Keratinocyte (primary cell): ENCODE data around the gene SEC61A2. TPM values are rescaled to one million over a fixed set of nuclear protein-coding genes. Genes with fewer than 3 reads are reported as not detected.

ENCODE experiments used
- DNase-seq: peaks from one replicate; pipeline ENCODE4 v3.0.0-alpha.2; 2011; ENCODE audit warnings: low read depth, missing footprints, low spot score
- FAIRE-seq: peaks from 2 replicates; lab custom pipeline; 2011; peaks lifted over from hg19 to GRCh38; lab: Jason Lieb, UNC
- H2AFZ ChIP-seq: 2 replicates; pipeline ENCODE4 v1.6.0; 2012; ENCODE audit warnings: low read length, control low read depth, inconsistent platforms; ENCODE audit not compliant: control insufficient read depth
- H3K27ac ChIP-seq: 2 replicates; pipeline ENCODE4 v1.5.1; 2011; ENCODE audit warnings: low read length; ENCODE audit not compliant: control insufficient read depth, insufficient read depth
- H3K27me3 ChIP-seq: 3 replicates; pipeline ENCODE4 v1.6.0; 2011; ENCODE audit warnings: low read length; ENCODE audit not compliant: control insufficient read depth, insufficient read depth; ENCODE audit errors: extremely low read depth
- H3K36me3 ChIP-seq, 2 experiments: 2 replicates in 1 of 2; 3 replicates in 1 of 2; pipeline ENCODE4 v1.5.1; 2011; ENCODE audit warnings: low read length in 2 of 2, mild to moderate bottlenecking in 1 of 2; ENCODE audit not compliant: control insufficient read depth in 2 of 2, insufficient read depth in 2 of 2; ENCODE audit errors: extremely low read depth in 1 of 2
- H3K4me1 ChIP-seq: 3 replicates; pipeline ENCODE4 v1.5.1; 2011; ENCODE audit warnings: low read length; ENCODE audit not compliant: control insufficient read depth, insufficient read depth; ENCODE audit errors: extremely low read depth
- H3K4me2 ChIP-seq: 3 replicates; pipeline ENCODE4 v1.6.0; 2011; ENCODE audit warnings: low read depth, low read length; ENCODE audit not compliant: control insufficient read depth, insufficient read depth; ENCODE audit errors: extremely low read depth
- H3K4me3 ChIP-seq, 3 experiments: fragments of 200-600 bp in 1 of 3; sonication (generic) in 1 of 3; 2 replicates in 2 of 3; 3 replicates in 1 of 3; pipeline ENCODE4 v1.5.1; 2011 to 2016; ENCODE audit warnings: low read length in 3 of 3, mild to moderate bottlenecking in 3 of 3, control low read depth in 2 of 3, inconsistent platforms in 1 of 3, low read depth in 1 of 3, mixed read lengths in 1 of 3, mixed run types in 1 of 3, moderate library complexity in 1 of 3; ENCODE audit not compliant: control insufficient read depth in 2 of 3, insufficient read depth in 2 of 3; ENCODE audit errors: extremely low read depth in 1 of 3
- H3K79me2 ChIP-seq: 2 replicates; pipeline ENCODE4 v1.6.0; 2012; ENCODE audit warnings: low read length; ENCODE audit not compliant: control insufficient read depth, insufficient read depth
- H3K9ac ChIP-seq: 3 replicates; pipeline ENCODE4 v1.6.0; 2011; ENCODE audit warnings: low read length; ENCODE audit not compliant: control insufficient read depth, insufficient read depth; ENCODE audit errors: extremely low read depth
- H3K9me1 ChIP-seq: 3 replicates; pipeline ENCODE4 v1.6.0; 2011; ENCODE audit warnings: low read length; ENCODE audit not compliant: control insufficient read depth, insufficient read depth; ENCODE audit errors: extremely low read depth
- H3K9me3 ChIP-seq: 2 replicates; pipeline ENCODE4 v1.5.1; 2012; ENCODE audit warnings: low read depth, low read length; ENCODE audit not compliant: control insufficient read depth
- H4K20me1 ChIP-seq: 3 replicates; pipeline ENCODE4 v1.6.0; 2011; ENCODE audit warnings: low read length; ENCODE audit not compliant: control insufficient read depth, insufficient read depth; ENCODE audit errors: extremely low read depth
- CTCF ChIP-seq, 3 experiments: IDR thresholded peaks in 1 of 3; conservative IDR thresholded peaks in 1 of 3; optimal IDR thresholded peaks in 1 of 3; 2 replicates in 2 of 3; 3 replicates in 1 of 3; pipeline versions ENCODE3 to v1.5.1; 2011; ENCODE audit warnings: low read length in 3 of 3, mild to moderate bottlenecking in 3 of 3, moderate library complexity in 2 of 3, control low read depth in 1 of 3, inconsistent platforms in 1 of 3; ENCODE audit not compliant: insufficient read depth in 2 of 3; ENCODE audit errors: extremely low read depth in 1 of 3
- EZH2 ChIP-seq: IDR thresholded peaks from one replicate; pipeline ENCODE4 v1.6.1; 2012; ENCODE audit warnings: inconsistent platforms, mild to moderate bottlenecking, low read length, moderate library complexity
- dilution Hi-C: fragments of 300-500 bp; cut with MboI; formaldehyde crosslinking; loops from one replicate; pipeline ENCODE4 v1.7.0; 2020; ENCODE audit warnings: low sequenced_read_pairs; ENCODE audit not compliant: extremely low pct_ligation_motif_present
- polyA plus RNA-seq, 5 experiments: library from polyadenylated mRNA; depleted of rRNA in 3 of 5; stranded (reverse) in 3 of 5; stranded (forward) in 1 of 5; unstranded in 1 of 5; fragments of >200 nt; gene quantifications; 1 replicate in 1 of 5; 2 replicates in 3 of 5; 3 replicates in 1 of 5; pipeline versions ENCODE4 v1.2.1 to v1.2.3, GENCODE V29; 2011 to 2012; ENCODE audit warnings: missing spikeins in 2 of 5, low read depth in 1 of 5, low replicate concordance in 1 of 5

SEC61A2 gene
- polyA plus RNA-seq, 1 donor (not counting 4 experiments of a cell fraction or from before 2014, with no cell fraction given): 13.7 TPM

DNA sequence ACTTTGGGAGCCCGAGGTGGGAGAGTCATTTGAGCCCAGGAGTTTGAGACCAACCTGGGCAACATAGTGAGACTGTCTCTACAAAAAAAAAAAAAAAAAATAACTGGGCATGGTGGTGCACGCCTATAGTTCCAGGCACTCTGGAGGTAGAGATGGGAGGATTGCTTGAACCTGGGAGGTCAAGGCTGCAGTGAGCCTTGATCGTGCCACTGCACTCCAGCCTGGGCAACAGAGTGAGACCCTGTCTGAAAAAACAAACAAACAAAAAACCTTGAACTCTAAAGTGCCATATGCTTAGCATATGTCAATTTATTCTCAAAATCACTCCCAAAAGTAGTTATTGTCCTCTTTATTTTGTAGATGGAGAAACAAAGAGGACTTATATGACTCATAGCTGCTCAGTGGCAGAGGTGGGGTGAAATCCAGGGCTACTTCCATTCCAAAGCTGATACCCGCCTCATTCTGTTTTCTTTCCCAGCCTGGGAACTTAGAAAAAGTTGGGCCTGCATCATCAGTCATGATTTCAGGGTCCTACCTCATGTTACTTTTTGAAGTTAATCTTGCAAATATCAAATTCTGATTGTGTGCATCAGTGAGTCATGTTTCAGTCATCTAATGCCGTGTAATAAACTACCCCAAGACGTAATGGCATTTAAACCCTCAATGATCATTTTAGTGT lies 47.5 kb upstream of the SEC61A2 start:
- TF ChIP-seq CTCF (optimal IDR thresholded peaks at IDR 0.05 in 1 of 3, IDR thresholded peaks at IDR 0.05 in 1 of 3, conservative IDR thresholded peaks at IDR 0.05 in 1 of 3; ENCODE audit: extremely low read depth in 1 of 3, insufficient read depth in 2 of 3, low read length in 3 of 3): no peak
- TF ChIP-seq EZH2: no peak
- FAIRE-seq: no peak
- H3K4me2 ChIP-seq: no peak overlapping the region

GRCh38 chr10:12088919-12089318 lies 40.6 kb upstream of the SEC61A2 start:
- Histone ChIP-seq H3K9me3 (no peaks in the 10 kb centered on the region), H4K20me1 (no peaks in the 10 kb centered on the region), H3K9me1 (no peaks in the 10 kb centered on the region), H3K79me2 (no peaks in the 10 kb centered on the region), H3K4me1 (no peaks in the 10 kb centered on the region), H2AFZ (no peak overlapping the region), H3K27ac (no peak overlapping the region), H3K36me3 (peaks cover 6 to 19% of the 10 kb centered on the region in 2 experiments), H3K4me3 (no peak overlapping the region), H3K9ac (no peak overlapping the region), H3K27me3 (no peaks in the 10 kb centered on the region), H3K4me2 (no peak overlapping the region)
- dilution Hi-C loops: no loop called here
- FAIRE-seq (no peak), DNase-seq (no peak)
- no peak for TF ChIP-seq CTCF (optimal IDR thresholded peaks at IDR 0.05 in 1 of 3, IDR thresholded peaks at IDR 0.05 in 1 of 3, conservative IDR thresholded peaks at IDR 0.05 in 1 of 3; ENCODE audit: extremely low read depth in 1 of 3, insufficient read depth in 2 of 3, low read length in 3 of 3)
- no peak for TF ChIP-seq EZH2

More for the DNA sequence above, 47.5 kb upstream of the SEC61A2 start:
- Histone ChIP-seq H3K27me3 (no peaks in the 10 kb centered on the region), H3K9me1 (no peaks in the 10 kb centered on the region), H3K79me2 (no peaks in the 10 kb centered on the region), H3K27ac (no peak overlapping the region), H2AFZ (no peak overlapping the region), H3K4me1 (peaks cover 3% of the 10 kb centered on the region), H3K4me3 (no peak overlapping the region), H3K36me3 (peaks cover 2 to 4% of the 10 kb centered on the region in 2 experiments), H3K9ac (no peak overlapping the region), H4K20me1 (peaks cover 2% of the 10 kb centered on the region), H3K9me3 (no peaks in the 10 kb centered on the region)
- no peak for DNase-seq
- dilution Hi-C loops: no loop called here
